ENCODE measurements around the gene WDR20. TPM values are rescaled to one million over a fixed set of nuclear protein-coding genes. Genes with fewer than 3 reads are reported as not detected.

The WDR20 gene
- total and polyA plus RNA-seq, 10 of the 15 experiments (the other 5 are each of a cell fraction or from before 2014, with no cell fraction given) = 9.1 to 25.9 (median 18.4) TPM

DNA sequence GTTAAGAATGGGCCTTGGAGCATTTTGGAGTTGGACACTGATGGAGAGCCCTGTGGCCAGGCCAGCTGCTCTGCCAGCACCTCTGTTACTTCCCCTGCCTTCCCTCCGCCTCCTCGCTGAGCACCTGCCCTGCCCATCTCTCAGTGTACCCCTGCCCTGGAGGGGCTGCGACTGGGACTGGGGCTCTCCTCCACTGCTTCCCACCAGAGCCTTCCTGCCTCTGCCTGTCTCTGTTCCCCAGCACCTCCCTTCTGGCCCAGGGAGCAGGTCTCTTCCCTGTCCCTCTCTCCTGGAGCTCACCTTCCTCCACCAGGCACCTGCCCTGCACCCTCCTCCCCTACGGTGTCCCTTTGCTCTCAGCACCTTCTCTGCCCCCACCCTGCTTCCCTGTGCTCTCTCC lies 62.1 kb downstream of the WDR20 start:
- no peaks in the 10 kb centered on the region; the same call in 1 of the 2 replicates for H4K20me1 ChIP-seq (ENCODE audit: control insufficient read depth, insufficient read depth)
- DNase-seq (ENCODE audit: low read depth, low spot score) (no peak), FAIRE-seq (no peak), ATAC-seq (peak; percentile 59)
- no peak overlapping the region for H3K4me3 ChIP-seq
- ChIA-PET CTCF (interaction anchor here (0.7 to 1.6 kb wide), 2 partner anchors 64 to 115 kb away, joined by 3 to 5 read pairs; no protein-coding TSS in a partner anchor), SMC1A (ENCODE audit: uncharacterized antibody, unreplicated experiment) (interaction anchor here (1.1 to 2.3 kb wide), 6 partner anchors 18 to 112 kb away, joined by 3 to 8 read pairs (median 4); no protein-coding TSS in a partner anchor), POLR2A (interaction anchor here (0.6 to 0.8 kb wide), 2 partner anchors 114 to 124 kb away, joined by 3 read pairs; no protein-coding TSS in a partner anchor), RAD21 (ENCODE audit: unreplicated experiment) (interaction anchor here (0.7 to 1.6 kb wide), 4 partner anchors 20 to 113 kb away, joined by 3 read pairs; partner anchors contain the start of gene MOK)
- WGBS (ENCODE audit: insufficient coverage, insufficient replicate concordance, low lambda C conversion rate, missing lambda C conversion rate) = 82% methylated on average over 3 of the region's 4 CpGs
- TF ChIP-seq PAX8 (IDR thresholded peaks at IDR 0.05) = no peak
- 0 out of 2 replicates have a peak, but pooled peaks have one; percentile 66 for TF ChIP-seq HDGF (IDR thresholded peaks at IDR 0.05)
- no peaks in the 10 kb centered on the region for H3K27me3 ChIP-seq (replicated peaks in 1 of 2; ENCODE audit: control insufficient read depth in 2 of 2, insufficient read depth in 2 of 2, low read length in 1 of 2)
- intact Hi-C loops (cut with micrococcal nuclease; ENCODE audit: unreplicated experiment) = no loop called here
- H3K9ac ChIP-seq (ENCODE audit: control insufficient read depth, insufficient read depth, low read length) = no peak overlapping the region
- BruUV-seq (replicated peaks) = no TSS peak
- peaks cover 17 to 22% of the 10 kb centered on the region in 2 experiments for H3K36me3 ChIP-seq (ENCODE audit: control insufficient read depth in 2 of 2, insufficient read depth in 2 of 2, low read length in 1 of 2)
- no peak overlapping the region for H2AFZ ChIP-seq (ENCODE audit: control insufficient read depth, low read depth, low read length)
- H3K27ac ChIP-seq (ENCODE audit: control insufficient read depth, insufficient read depth) = peak overlapping the region; percentile 46; the same call in 1 of the 2 replicates
- no peaks in the 10 kb centered on the region for H3K9me3 ChIP-seq (replicated peaks; ENCODE audit: control insufficient read depth, insufficient read depth, low read length)
- peaks cover 24% of the 10 kb centered on the region for H3K4me1 ChIP-seq (ENCODE audit: control insufficient read depth, insufficient read depth, low read length)
- H3K4me2 ChIP-seq (ENCODE audit: control insufficient read depth, insufficient read depth) = peak overlapping the region; percentile 69
- in situ Hi-C loops (cut with MboI) = no loop called here
- H3K79me2 ChIP-seq (ENCODE audit: control insufficient read depth, insufficient read depth, low read length) = peaks cover 6% of the 10 kb centered on the region

DNA sequence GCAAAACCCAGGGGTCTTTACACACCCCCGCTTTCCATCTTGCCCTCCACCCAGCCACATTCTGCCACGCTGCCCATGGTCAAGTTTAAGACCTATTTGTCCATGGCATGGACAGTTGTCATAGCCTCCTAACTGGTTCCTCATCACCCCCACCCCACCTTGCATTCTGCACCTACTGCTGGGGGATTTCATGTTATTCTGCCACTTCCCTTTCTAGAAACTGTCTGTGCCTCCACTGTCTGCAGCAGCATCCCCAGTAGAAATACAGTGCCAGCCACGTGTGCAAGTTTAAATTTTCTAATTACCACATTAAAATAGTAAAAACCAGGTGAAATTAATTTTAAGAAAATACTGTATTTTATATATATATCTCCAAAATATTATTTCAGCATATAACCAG lies 63.2 kb downstream of the WDR20 start:
- Histone ChIP-seq H3K4me2 (ENCODE audit: control insufficient read depth, insufficient read depth) (no peak overlapping the region), H3K4me1 (ENCODE audit: control insufficient read depth, insufficient read depth, low read length) (peaks cover 24% of the 10 kb centered on the region), H3K27ac (ENCODE audit: control insufficient read depth, insufficient read depth) (no peak overlapping the region), H4K20me1 (ENCODE audit: control insufficient read depth, insufficient read depth) (no peaks in the 10 kb centered on the region; the same call in 1 of the 2 replicates), H3K9me3 (replicated peaks; ENCODE audit: control insufficient read depth, insufficient read depth, low read length) (no peaks in the 10 kb centered on the region), H3K4me3 (no peak overlapping the region), H3K79me2 (ENCODE audit: control insufficient read depth, insufficient read depth, low read length) (peaks cover 6% of the 10 kb centered on the region), H3K9ac (ENCODE audit: control insufficient read depth, insufficient read depth, low read length) (no peak overlapping the region), H2AFZ (ENCODE audit: control insufficient read depth, low read depth, low read length) (no peak overlapping the region), H3K36me3 (ENCODE audit: control insufficient read depth in 2 of 2, insufficient read depth in 2 of 2, low read length in 1 of 2) (peaks cover 16 to 18% of the 10 kb centered on the region in 2 experiments), H3K27me3 (replicated peaks in 1 of 2; ENCODE audit: control insufficient read depth in 2 of 2, insufficient read depth in 2 of 2, low read length in 1 of 2) (no peaks in the 10 kb centered on the region)
- ChIA-PET CTCF (interaction anchor here (0.6 kb wide), 2 partner anchors 44 to 58 kb away, joined by 3 read pairs; no protein-coding TSS in a partner anchor), RAD21 (ENCODE audit: unreplicated experiment) (interaction anchor here (1.6 kb wide), 1 partner anchor 102 kb away, joined by 3 read pairs; the partner anchor contains the start of gene MOK), SMC1A (ENCODE audit: uncharacterized antibody, unreplicated experiment) (interaction anchor here (1.6 kb wide), 1 partner anchor 97 kb away, joined by 3 read pairs; no protein-coding TSS in a partner anchor), POLR2A (interaction anchor here (0.6 kb wide), 1 partner anchor 84 kb away, joined by 4 read pairs; no protein-coding TSS in a partner anchor)
- FAIRE-seq (no peak), ATAC-seq (peak; percentile 42; the same call in 2 of the 3 replicates), DNase-seq (ENCODE audit: low read depth, low spot score) (no peak)
- no TSS peak for BruUV-seq (replicated peaks)
- in situ Hi-C loops (cut with MboI) = no loop called here
- intact Hi-C loops (cut with micrococcal nuclease; ENCODE audit: unreplicated experiment) = no loop called here
- TF ChIP-seq SPI1 (IDR thresholded peaks at IDR 0.05; ENCODE audit: borderline replicate concordance, insufficient read depth, low read depth, low read length) (peak; percentile 78; the same call in 1 of the 2 replicates), EED (IDR thresholded peaks at IDR 0.05; ENCODE audit: low read depth) (no peak)
- WGBS (ENCODE audit: insufficient coverage, insufficient replicate concordance, low lambda C conversion rate, missing lambda C conversion rate) = 81% methylated on average over 3 of the region's 3 CpGs

Data from GM12878 (cell line).